ENCODE measurements around the gene OR2Y1. TPM values are rescaled to one million over a fixed set of nuclear protein-coding genes. Genes with fewer than 3 reads are reported as not detected.
"Not testable (repeated sequence)": the region's sequence is repeated elsewhere in the genome, so short reads cannot be mapped to it uniquely, and the experiment has no call there.

Gene OR2Y1
- total and polyA plus RNA-seq, 7 donors, result not detected

- H3K27ac ChIP-seq, result no peak overlapping the region
- no peaks in the 10 kb centered on the region for H3K27me3 ChIP-seq
- no peaks in the 10 kb centered on the region for H3K36me3 ChIP-seq
- H3K4me3 ChIP-seq, result no peak overlapping the region
- peaks cover 0 to 37% (median 32%) of the 10 kb centered on the region in 4 donors for H3K4me1 ChIP-seq
- intact Hi-C loops (cut with DNase I), result no loop called here
- no peaks in the 10 kb centered on the region for H3K9me3 ChIP-seq
- TF ChIP-seq EP300 (IDR thresholded peaks at IDR 0.05) (no peak), POLR2AphosphoS5 (IDR thresholded peaks at IDR 0.05) (no peak)
- WGBS, 2 donors, result 82 to 93% methylated on average over 2 of the region's 2 CpGs
- DNase-seq, result no peak
Observed at GRCh38 chr5:180782748-180783147, 42.9 kb upstream of the OR2Y1 start.

DNA sequence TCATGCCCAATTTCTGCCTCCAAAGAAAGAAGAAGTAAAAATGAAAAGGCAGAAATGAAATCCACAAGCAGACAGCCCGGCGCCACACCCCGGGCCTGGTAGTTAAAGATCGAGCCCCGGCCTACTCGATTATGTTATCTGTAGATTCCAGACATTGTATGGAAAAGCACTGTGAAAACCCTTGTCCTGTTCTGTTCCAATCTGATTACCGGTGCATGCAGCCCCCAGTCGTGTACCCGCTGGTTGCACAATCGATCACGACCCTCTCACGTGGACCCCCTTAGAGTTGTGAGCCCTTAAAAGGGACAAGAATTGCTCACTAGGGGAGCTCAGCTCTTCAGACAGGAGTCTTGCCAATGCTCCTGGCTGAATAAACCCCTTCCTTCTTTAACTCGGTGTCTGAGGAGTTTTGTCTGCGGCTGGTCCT is 42.1 kb upstream of the OR2Y1 start:
- H3K9me3 ChIP-seq; H3K4me3 ChIP-seq; H3K27me3 ChIP-seq; H3K36me3 ChIP-seq; H3K27ac ChIP-seq; DNase-seq; intact Hi-C loops (cut with DNase I): not testable (repeated sequence)
- WGBS, 2 donors, result 86 to 95% methylated on average over 14 of the region's 14 CpGs
- peaks cover 0 to 29% (median 23%) of the 10 kb centered on the region in 4 donors for H3K4me1 ChIP-seq

- TF ChIP-seq POLR2AphosphoS5 (IDR thresholded peaks at IDR 0.05), result no peak
- TF ChIP-seq, protein P1, sequence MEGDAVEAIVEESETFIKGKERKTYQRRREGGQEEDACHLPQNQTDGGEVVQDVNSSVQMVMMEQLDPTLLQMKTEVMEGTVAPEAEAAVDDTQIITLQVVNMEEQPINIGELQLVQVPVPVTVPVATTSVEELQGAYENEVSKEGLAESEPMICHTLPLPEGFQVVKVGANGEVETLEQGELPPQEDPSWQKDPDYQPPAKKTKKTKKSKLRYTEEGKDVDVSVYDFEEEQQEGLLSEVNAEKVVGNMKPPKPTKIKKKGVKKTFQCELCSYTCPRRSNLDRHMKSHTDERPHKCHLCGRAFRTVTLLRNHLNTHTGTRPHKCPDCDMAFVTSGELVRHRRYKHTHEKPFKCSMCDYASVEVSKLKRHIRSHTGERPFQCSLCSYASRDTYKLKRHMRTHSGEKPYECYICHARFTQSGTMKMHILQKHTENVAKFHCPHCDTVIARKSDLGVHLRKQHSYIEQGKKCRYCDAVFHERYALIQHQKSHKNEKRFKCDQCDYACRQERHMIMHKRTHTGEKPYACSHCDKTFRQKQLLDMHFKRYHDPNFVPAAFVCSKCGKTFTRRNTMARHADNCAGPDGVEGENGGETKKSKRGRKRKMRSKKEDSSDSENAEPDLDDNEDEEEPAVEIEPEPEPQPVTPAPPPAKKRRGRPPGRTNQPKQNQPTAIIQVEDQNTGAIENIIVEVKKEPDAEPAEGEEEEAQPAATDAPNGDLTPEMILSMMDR (IDR thresholded peaks at IDR 0.05), result no peak
- intact Hi-C loops (cut with DNase I), result no loop called here
- 86 to 89% methylated on average over 10 of the region's 10 CpGs for WGBS, 2 donors
- peaks cover 0 to 11% (median 5%) of the 10 kb centered on the region in 4 donors for H3K4me1 ChIP-seq
- no peak for DNase-seq
- no peak overlapping the region for H3K4me3 ChIP-seq
- no peaks in the 10 kb centered on the region for H3K27me3 ChIP-seq
- H3K9me3 ChIP-seq, result no peaks in the 10 kb centered on the region
- no peak overlapping the region for H3K27ac ChIP-seq
- no peaks in the 10 kb centered on the region for H3K36me3 ChIP-seq
Observed at GRCh38 chr5:180779985-180780610, 40.2 kb upstream of the OR2Y1 start.

- DNase-seq, result no peak
- peaks cover 0 to 2% (median 0%) of the 10 kb centered on the region in 4 donors for H3K9me3 ChIP-seq
- no peak overlapping the region for H3K27ac ChIP-seq
- no peak for TF ChIP-seq EP300 (IDR thresholded peaks at IDR 0.05)
- no peaks in the 10 kb centered on the region for H3K36me3 ChIP-seq
- H3K27me3 ChIP-seq, result no peaks in the 10 kb centered on the region
- no peak overlapping the region for H3K4me3 ChIP-seq
- 93% methylated on average over 1 of the region's 1 CpG for WGBS, 2 donors
- no peaks in the 10 kb centered on the region for H3K4me1 ChIP-seq
- intact Hi-C loops (cut with DNase I), result no loop called here
Observed at GRCh38 chr5:180777475-180777874, 37.6 kb upstream of the OR2Y1 start.

DNA sequence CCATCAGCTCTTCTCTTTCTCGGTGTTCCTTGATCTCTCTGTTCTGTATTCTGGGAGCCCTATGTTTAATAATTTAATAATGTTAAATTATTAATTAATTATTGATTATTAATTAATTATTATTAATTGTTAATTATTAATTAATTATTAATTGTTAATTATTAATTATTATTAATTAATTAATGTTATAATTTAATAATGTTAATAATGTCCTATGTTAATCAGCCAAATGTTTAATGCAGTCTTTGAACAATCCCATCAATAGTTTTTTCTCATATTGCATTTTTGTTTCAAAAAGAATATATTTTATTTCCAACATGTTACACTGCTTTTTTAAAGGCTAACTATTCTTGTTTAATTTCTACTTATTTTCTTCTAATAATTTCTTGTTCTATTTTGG is 36.5 kb upstream of the OR2Y1 start:
- no peak for TF ChIP-seq EP300 (IDR thresholded peaks at IDR 0.05)
- Histone ChIP-seq H3K4me1 (no peaks in the 10 kb centered on the region), H3K9me3 (peaks cover 0 to 4% (median 2%) of the 10 kb centered on the region in 4 donors), H3K36me3 (no peaks in the 10 kb centered on the region), H3K4me3 (no peak overlapping the region), H3K27ac (no peak overlapping the region), H3K27me3 (no peaks in the 10 kb centered on the region)
- WGBS, 2 donors, result 97 to 99% methylated on average over 1 of the region's 1 CpG
- no peak for DNase-seq
- intact Hi-C loops (cut with DNase I), result no loop called here

DNA sequence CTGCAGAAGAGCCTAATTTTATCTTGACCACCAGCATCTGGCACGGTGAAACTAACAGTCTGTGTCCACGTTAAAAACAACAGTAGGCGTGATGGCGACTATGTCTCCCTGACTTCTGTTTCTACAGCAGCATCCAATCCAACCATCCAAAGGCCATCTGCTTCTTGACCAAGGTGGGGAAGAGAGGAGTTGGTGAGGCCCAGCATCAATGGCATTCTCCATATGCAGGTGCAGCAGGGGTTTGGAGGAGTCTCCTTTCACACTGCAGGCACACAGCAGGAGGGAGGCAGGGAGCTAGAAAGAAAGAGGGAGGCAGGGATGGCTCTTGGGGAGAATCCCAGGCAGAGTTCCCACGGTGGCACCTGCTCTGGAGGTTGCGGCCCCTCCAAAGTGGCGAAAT is 35.8 kb upstream of the OR2Y1 start:
- intact Hi-C loops (cut with DNase I), result no loop called here
- Histone ChIP-seq H3K4me1 (no peaks in the 10 kb centered on the region), H3K27ac (no peak overlapping the region), H3K36me3 (no peaks in the 10 kb centered on the region), H3K4me3 (no peak overlapping the region), H3K9me3 (peaks cover 0 to 4% (median 2%) of the 10 kb centered on the region in 4 donors), H3K27me3 (no peaks in the 10 kb centered on the region)
- WGBS, 2 donors, result 85 to 93% methylated on average over 7 of the region's 7 CpGs
- no peak for DNase-seq
- TF ChIP-seq EP300 (IDR thresholded peaks at IDR 0.05), result no peak
- TF ChIP-seq POLR2AphosphoS5 (IDR thresholded peaks at IDR 0.05), result no peak
- no peak for TF ChIP-seq POLR2A (IDR thresholded peaks at IDR 0.05)
- TF ChIP-seq, protein P1 (IDR thresholded peaks at IDR 0.05), result no peak

DNA sequence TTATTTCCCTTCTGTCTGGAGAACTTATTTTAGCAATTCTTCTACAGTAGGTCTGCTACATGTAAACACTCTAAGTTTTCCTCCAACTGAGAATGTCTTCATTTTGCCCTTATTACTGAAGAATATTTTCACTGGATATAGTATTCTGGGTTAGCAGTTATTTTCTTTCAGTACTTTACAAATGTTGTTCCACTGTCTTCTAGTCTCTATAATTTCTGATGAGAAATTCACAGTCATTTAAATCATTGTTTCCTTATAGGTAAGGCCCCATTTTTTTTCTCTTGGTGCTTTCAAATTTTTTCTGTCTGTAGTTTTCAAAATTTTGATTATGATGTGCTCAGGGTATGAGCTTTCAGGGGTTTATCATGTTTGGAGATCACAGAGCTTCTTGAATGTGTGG is 32.0 kb upstream of the OR2Y1 start:
- H3K4me3 ChIP-seq, result no peak overlapping the region
- no peaks in the 10 kb centered on the region for H3K36me3 ChIP-seq
- H3K27ac ChIP-seq, result no peak overlapping the region
- TF ChIP-seq POLR2AphosphoS5 (IDR thresholded peaks at IDR 0.05) (no peak), POLR2A (IDR thresholded peaks at IDR 0.05) (no peak), EP300 (IDR thresholded peaks at IDR 0.05) (no peak)
- TF ChIP-seq, protein P1 (IDR thresholded peaks at IDR 0.05), result no peak
- DNase-seq, result no peak
- peaks cover 0 to 4% (median 2%) of the 10 kb centered on the region in 4 donors for H3K9me3 ChIP-seq
- no peaks in the 10 kb centered on the region for H3K4me1 ChIP-seq
- H3K27me3 ChIP-seq, result no peaks in the 10 kb centered on the region
- intact Hi-C loops (cut with DNase I), result no loop called here

Data from sigmoid colon (tissue), 7 donors.